ENCODE measurements around the gene SORBS1.

Gene SORBS1

DNA sequence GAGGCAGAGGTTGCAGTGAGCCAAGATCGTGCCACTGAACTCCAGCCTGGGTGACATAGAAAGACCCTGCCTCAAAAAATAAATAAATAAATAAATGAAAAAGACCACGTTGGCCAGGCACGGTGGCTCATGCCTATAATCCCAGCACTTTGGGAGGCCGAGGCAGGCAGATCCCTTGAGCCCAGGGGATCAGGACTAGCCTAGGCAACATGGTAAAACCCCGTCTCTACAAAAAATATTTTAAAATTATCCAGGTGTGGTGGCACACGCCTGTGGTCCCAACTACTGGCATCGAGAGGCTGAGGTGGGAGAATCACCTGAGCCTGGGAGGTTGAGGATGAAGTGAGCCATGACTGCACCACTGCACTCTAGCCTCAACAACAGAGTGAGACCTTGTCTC, 153.6 kb downstream of the SORBS1 start:
- no peak for DNase-seq

DNA sequence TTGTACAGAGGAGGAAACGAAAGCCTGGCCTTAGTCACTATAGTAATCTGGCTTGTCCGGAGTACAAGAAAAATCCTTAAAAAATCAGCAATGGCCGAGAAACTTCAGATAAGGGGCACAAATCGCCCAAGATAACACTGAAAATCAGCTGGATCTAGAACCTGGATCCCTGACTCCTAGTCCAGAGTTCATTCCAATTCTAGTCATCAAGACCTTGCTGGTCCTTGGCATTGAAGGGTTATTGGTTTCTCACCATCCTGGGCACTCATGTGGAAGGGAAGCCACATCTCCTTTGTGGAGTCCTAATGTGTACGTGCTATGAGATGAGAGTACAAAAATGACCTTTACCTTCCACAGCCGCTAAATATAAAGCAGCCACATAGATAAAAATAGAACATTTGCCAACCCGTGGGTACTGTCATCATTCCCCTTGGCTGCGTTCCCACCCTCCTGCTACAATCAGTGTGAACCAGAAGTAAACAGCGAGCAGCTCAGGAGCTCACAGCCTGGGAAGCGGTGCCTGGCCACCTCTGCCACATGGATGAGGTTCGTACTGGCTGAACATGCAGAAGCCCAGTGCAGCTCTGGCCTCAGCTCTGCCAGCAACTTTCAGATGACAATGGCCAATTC, 154.4 kb downstream of the SORBS1 start:
- no peak for DNase-seq

DNA sequence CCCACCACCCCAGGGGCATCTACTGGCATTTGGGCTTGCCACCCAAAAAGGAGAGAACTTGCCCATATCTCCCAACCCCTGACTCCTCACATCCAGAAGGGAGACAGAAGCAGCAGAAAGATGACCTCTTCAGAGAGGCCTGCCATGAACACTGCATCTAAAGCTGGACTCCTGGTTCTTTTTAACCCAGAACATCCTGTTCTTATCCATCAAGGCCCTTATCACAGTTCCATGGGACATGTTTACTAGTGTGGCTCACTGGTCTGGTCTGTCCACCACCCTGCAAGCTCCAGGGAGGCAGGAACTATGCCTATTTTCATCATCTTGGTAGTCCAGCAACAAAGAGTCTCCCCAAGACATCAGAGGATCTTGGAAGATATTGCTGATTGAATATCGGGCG, 155.5 kb downstream of the SORBS1 start:
- DNase-seq, result no peak

DNA sequence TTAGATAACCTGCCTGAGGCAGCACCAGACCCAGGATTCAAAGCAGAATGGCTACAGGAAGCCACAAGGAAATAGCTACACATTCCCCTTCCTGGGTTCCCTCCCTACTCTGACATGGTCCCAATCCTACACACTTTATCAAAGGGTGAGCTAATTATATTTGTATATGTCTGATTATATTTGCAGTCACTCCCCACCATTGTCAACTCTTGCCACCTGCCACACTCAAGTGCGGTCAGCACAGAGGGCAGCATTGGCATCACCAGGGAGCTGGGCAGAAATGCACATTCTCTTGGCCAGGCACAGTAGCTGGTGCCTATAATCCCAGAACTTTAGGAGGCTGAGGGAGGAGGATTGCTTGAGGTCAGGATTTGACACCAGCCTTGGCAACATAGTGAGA, 156.3 kb downstream of the SORBS1 start:
- DNase-seq, result no peak

DNA sequence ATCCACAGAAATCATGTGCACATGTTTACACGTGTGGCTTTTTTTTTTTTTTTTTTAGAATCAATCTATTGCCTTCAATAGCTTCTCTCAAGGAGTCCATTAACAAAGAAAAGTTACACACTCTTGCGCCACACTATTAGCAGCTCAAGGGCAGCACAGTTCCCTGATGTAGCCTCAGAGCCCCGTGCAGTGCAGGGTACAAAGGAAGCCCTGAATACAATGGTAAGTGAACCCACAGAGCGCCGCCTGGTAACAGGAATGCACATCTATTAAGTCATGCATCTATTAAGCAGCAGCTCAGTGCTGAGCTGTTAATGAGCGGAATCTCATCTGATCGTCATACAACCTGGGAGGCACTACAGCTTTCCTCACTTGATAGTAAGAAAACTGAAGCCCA, 156.7 kb downstream of the SORBS1 start:
- no peak for DNase-seq

DNA sequence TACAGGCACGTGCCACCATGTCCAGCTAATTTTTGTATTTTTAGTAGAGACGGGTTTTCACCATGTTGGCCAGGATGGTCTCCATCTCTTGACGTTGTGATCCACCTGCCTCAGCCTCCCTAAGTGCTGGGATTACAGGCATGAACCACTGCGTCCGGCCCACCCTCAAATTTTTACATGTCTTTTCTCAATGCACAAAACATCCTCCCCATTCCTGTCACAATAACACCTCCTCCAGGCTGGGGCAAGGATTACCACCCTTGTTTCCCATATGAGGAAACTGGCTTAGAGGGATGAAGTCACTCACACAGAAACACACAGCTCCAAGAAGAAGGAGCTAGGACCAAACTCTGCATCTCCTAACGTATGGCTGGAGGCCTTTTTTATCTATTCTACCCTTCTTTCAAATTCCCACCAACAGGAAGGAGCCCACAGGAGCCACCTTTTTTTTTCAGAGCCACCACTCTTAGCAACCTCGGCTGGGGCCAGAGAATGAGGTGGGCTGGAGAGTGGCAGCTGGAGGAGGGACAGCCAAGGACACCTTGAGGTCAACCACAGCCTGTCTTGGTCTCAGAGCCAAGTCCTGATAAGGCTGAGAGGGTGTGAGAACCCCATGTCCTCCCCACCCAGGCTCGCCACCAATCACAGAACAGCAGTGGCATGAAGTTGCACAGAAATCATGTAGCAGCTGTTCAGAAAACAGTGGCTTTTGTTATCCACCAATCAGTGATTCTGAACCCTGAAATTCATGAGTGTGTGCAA, 157.3 kb downstream of the SORBS1 start:
- DNase-seq, result no peak

DNA sequence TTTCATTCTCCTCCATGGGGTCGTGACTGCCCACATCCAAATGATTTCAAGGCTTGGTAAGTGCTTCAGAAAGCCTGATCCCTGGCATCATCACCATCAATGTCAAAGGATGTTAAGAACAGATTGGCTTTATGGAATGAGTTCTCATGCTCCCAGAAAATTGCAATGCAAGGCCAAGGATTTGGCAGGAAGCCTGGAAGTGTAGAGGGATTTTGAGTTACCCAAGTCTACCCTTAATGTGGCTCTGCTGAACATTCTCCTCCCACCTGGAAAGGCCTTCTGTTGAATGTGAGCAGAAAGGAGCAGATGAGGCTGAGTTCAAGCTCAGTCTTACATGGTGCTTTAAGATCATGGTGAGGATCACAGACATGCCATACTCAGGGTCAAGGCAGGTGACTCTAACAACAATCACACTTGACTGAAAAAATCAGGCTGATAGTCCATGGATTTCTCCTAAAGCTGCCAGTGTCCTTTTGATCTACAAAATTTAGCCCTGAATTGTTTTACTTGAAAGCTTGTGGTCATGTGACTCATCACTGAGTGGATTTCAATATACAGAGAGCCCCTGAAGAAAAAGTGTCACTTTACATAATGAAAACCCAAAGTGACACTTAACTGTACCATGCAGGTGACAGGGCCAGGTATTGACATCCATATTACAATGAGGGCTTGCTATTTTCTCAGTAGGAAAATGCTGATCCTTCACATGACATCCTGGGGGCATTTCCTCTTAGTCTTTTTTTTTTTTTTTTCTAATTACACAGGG, 159.3 kb downstream of the SORBS1 start:
- DNase-seq, result no peak

DNA sequence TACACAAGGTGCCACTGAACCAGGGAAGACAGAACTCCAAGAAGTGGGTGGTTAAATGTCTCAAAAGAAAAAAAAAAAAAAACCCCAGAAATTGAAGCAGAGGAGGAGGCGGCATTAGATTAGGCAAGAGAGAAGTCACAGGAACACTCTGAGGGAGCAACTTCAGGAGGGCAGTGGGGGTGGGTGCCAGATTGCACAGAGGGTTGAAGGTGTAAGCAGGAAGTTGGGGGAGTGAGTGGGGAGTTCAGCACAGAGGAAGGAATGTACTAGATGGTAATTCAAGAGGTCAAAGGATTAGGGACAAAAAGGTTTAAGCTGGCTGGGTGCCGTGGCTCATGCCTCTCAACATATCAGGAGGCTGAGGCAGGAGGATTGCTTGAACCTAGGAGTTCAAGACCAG, 160.4 kb downstream of the SORBS1 start:
- no peak for DNase-seq

DNA sequence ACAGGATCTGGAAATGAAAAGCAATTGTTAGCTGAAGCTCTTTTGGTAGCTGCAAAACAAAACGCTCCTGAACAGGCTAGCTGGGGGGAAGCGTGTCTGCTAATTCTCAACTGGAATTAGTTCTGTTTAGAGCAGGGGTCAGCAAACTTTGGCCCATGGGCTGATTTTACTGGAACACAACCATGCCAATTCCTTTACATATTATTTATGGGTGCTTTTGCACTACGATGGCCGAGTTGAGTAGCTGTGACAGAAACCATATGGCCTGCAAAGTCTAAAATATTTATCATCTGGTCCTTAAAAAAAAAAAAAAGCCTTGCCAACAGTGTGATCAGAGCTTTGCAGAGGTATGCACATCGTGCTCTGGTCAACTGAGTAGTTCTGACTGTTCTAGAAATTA, 162.0 kb downstream of the SORBS1 start:
- no peak for DNase-seq

DNA sequence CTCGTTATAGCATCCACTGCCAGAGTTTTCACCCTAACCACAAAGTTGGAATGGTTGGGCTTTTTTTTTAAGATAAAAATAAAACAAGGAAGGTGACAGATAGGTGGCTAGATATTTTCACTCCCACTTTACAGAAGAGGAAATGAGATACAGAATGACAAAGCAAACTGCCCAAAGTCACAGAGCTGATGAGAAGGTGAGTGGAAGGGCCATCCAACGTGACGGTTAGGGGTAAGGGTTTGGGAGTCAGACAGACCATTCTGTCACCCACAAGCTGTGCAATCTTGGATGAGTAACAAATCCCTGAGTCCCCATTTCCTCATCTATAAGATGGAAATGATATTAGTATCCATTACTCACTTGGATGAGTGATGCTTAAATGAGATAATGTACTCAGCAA, 163.4 kb downstream of the SORBS1 start:
- DNase-seq, result no peak

DNA sequence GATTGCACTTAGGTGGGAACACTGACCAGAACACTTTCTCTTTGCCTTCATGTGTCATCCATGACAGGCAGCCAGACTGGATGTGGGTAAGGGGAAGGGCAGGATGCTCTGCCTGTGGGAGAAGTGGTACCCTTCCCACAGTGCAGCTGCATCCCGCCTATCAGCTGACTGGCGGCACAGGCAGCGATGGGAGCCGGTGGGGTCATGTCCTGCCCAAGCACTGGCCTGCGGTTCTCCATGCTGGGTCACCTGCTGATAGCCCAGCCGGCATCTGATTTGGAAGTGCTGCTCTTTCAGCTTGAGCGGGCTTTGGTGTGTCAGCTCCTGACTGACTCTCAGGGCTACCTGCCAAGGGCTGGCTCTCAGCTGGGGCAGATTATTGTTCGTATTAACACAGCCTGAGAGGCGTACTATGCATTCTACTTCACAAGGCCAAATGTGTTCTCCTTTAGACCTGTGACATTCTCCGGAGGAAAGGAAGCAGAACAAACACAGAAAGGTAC, 165.2 kb downstream of the SORBS1 start:
- DNase-seq, result no peak

DNA sequence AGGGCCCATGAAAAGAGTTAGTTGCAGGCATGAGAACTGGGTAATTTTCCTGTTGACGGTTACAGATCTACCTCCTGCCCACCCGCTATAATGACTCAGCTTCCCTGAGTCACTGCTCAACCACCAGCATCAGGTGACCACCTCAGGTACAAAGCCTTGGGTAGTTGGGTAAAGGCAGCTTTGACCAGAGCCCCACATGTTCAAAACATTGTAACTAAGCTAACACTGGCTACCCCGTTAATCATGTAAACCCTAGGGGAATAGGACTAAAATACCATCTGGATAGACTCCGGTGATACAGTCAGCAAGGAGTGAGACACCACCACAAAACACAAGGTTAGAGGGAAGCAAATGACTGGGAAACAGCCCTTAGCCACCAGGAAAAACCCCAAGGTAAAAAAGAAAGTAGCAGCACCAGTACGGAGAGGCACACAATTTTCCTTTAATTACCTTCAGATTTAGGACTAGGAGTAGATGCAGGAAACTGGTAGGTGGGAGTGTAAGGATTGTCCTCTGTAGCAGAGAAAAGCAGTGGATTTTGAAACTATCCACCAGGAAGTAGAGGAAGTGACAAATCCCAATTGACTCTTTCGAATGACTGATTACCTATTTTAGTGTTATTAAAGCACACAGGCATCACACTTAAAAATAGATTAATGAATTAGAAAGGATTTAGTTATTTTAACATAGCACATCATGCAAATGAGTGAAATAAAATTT, 166.8 kb downstream of the SORBS1 start:
- peak in 1 of 5 experiments; percentile 16 for DNase-seq

DNA sequence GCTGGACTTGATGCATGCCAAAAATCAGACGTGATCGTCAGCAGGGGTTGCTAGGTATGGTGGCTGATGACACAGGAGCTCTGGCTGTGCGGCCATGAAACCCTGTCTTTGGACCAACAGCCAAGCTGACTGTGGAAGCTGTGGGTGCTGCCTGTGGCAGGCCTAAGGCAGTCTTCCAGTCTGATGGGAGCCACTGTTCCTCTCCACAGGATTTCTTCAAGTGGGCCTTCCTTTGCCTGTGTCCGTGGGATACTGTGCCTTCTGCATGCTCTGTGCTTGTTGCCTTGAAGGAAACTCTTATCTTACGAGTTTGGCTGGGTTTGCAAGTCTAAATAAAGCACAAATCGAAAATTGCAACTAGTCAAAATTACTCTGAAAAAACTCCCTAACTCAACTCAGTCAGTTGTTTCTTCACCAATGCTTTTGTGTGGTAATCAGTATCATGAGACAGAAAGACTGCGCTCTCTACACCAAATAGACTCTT, 168.4 kb downstream of the SORBS1 start:
- DNase-seq, result no peak

DNA sequence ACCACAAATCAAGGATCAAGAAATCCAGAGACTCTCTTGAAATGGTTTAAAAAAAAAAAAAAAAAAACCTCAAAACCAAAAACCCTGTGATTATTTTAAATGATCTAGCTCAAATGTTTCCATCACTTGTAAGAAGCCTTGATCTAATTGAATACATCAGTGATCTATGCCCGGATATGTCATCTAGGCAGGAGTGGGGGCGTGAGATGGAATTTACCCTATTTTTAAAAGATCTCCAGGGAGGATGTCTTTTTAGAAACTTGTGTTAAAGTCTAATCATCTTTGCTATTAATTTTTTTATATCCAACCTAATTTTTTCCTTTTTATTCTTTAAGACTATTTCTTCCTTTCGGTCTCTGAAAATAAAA, 169.0 kb downstream of the SORBS1 start:
- DNase-seq, result no peak

DNA sequence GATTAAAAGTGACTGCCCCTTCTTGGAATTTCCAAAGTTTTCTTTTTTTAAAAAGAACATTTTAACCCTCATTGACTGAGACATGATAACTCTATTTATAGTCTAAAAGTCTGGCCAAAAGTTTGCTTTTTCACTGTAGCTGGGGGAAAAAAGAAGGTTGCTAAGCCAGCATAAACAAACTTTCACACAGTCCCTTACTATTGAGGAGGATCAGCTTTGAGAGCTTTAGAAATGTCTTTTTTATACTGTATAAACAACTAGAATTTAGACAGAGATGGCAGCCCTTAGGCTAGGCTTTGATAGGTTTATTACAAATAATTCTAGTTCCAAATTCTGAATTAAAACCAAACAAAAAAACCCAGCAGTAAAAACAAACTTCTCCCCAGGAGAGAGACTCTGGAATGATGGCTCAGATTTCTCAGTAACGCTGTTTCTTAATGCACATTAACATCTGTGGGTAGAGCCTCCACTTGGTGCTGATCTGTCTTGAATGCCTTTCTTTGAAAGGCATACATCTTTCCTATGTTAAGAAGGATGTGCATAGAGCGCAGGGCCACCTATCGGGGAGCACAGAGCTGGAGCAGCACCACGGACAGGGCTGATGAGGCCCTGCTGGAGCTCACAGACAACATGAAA, 169.5 kb downstream of the SORBS1 start:
- peak in 1 of 5 experiments; percentile 23 for DNase-seq

DNA sequence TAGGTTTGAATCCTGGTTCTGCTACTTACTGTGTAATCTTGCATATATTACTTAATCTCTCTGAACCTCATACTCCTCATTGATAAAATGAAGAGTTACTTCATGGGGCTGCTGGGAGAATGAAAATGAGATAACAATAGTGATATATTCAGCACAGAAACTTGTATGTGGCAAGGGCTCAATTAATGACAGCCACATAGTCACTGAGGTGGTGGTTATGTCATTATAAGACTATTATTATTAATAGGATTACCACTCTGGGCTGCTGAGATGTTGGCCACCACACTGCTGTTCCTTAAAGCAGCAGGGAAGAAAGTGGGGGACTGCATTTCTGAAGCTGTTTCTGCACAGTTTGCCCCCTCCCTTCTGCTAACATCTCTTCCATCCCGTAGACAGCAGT, 170.0 kb downstream of the SORBS1 start:
- DNase-seq, result no peak

DNA sequence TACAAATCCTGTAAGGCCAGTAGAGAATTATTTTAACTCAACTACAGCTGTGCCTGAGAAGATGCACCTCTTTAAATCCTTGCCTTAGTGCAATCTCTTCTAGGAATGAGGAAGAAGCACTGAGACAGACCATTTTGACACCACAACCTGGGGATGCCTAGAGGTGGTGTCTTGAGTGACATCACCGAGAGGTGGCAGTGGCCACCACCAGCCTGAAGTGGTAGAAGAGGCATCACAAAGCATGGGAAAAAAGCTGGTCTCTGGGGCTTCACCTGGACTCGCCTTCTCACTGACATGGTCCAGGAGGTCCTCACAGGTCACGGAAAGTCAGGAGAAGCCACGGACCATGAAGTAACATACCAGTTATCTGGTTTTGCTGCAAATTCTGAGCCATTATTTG, 171.2 kb downstream of the SORBS1 start:
- no peak for DNase-seq

DNA sequence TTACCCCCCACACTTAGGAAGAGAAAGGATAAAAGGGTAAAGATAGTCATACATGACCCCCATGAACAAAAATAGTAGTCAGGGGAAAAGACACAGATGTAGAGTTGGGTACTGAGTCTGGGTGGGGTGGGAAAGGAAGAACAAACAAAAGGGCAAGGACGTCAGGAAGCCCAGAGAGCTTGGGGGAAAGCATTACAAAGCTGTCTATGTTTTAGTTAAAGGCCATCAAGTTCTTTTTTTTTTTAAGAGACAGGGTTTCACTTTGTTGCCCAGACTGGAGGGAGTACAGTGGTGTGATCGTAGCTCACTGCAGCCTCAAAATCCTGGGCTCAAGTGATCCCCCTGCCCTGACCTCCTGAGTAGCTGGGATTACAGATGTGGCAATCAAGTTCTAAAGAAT, 172.0 kb downstream of the SORBS1 start:
- DNase-seq, result no peak

DNA sequence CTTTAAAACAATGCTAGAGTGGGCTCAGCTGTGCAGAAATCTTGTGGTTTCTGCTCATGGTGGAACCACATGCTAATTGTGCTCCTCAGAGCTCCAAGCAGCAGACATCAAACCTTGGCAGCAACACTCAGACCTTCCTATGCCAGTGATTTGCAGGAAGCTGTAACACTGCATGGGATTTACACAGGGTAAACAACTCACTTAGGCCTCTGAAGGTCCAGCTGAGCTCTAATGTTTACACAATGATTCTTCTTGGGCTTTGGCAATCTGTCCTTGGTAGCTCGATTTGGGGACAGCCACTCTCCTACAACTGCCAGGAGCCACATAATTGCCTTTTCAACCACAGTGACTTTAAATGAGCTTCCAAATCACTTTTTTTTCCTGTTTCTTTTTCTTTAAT, 172.6 kb downstream of the SORBS1 start:
- no peak for DNase-seq

DNA sequence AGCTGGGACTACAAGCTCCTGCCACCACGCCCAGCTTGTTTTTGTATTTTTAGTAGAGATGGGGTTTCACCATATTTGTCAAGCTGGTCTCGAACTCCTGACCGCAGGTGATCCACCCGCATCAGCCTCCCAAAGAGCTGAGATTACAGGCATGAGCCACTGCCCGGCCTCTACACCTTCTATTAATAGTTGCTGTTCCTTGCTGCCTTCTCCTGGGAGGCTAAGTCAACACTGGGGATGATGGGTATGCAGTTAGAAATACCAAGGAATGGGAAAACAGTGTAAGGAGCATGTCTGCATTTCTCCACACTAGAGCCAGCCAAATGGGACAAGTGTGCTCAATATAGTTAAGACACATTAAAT, 173.1 kb downstream of the SORBS1 start:
- DNase-seq, result no peak

DNA sequence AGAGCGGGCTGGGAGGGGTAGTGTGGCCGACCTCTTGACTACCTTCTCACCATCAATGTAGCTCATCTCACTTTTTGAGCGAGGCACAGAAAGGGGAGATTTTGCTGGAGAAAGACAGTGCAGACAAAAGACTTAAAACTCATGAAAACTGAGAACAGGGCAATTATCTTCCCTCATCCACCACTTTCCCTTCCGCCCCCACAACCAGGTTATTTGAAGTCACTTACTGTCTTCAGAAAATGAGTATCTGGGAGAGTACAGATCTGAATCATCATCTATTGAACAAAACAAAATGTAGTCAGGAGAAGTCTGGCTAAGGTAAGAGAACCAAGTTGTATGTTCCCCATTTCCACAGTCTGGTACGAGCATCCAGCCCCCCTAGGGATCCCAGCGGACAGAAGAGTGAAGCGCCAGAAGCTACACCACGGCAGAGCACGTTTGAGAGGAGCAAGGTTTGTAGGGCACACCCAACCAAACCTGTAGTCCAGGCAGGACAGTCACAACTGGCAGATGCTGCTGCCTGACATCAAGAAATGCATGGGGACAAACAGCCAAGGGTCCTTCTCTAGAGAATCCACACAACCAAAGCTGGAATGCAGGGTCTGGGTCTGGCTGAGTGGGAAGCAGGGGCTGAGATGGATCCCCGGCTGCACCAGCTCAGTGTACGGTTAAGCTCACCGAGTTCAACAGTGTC, 177.0 kb downstream of the SORBS1 start:
- no peak for DNase-seq

DNA sequence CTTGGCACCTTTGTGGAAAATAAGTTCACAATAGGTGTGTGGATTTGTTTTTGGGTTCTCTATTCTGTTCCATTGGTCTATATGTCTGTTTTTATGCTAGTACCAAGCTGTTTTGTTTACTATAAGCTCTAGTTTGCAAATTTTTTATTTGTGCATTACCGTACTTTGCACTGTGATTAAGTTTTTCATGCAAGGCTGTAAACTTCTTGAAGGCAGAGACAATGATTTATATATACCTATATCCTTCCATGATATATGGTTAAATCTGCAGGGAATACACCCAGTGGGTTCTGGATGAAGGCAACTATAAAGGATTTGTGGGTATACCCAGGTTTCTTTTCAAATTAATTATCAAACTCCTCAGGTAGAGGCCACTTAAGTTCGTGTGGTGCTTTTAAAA, 178.6 kb downstream of the SORBS1 start:
- DNase-seq, result no peak

All from T-helper 2 cell (primary cell).